ENCODE results near the gene AP3S2. TPM values are rescaled to one million over a fixed set of nuclear protein-coding genes. Genes with fewer than 3 reads are reported as not detected.

AP3S2 gene
- total and polyA plus RNA-seq, 2 of the 4 experiments (the other 2 are of a cell fraction): 12.6 to 34.1 TPM

- no peak overlapping the region for H3K14ac ChIP-seq (replicated peaks; ENCODE audit: low read depth, low read length)
- no peaks in the 10 kb centered on the region for H3K27me3 ChIP-seq (ENCODE audit: control insufficient read depth, insufficient read depth, low read length)
- intact Hi-C loops (cut with micrococcal nuclease) (no loop called here), in situ Hi-C loops (cut with MboI; ENCODE audit: low sequenced_read_pairs) (no loop called here), dilution Hi-C loops (cut with HindIII; ENCODE audit: low sequenced_read_pairs, unreplicated experiment) (no loop called here)
- BruUV-seq (replicated peaks): no TSS peak
- H4K91ac ChIP-seq (ENCODE audit: insufficient read depth, low read depth, low read length): no peak overlapping the region
- H2AFZ ChIP-seq (replicated peaks; ENCODE audit: low read length, poor library complexity): no peak overlapping the region
- no peak for ATAC-seq (ENCODE audit: low read depth)
- WGBS, 2 experiments (ENCODE audit: extremely low coverage in 2 of 2, insufficient read length in 1 of 2): 90% methylated on average over 3 of the region's 6 CpGs; no CpG with 5 or more reads in 1 of the 2 experiments
- H2AK5ac ChIP-seq (ENCODE audit: low read depth, low read length): no peak overlapping the region
- ChIA-PET POLR2A (ENCODE audit: unreplicated experiment) (no interaction called here), CTCF (no interaction called here)
- no peak overlapping the region for H2BK120ac ChIP-seq (ENCODE audit: low read depth, low read length)
- no peak for DNase-seq
- peaks cover 16% of the 10 kb centered on the region for H3K4me1 ChIP-seq (ENCODE audit: control insufficient read depth, insufficient read depth, low read length)
- no peak overlapping the region for H3K56ac ChIP-seq (ENCODE audit: extremely low read depth, insufficient read depth, low read length)
- no peak overlapping the region for H3K4me3 ChIP-seq (ENCODE audit: insufficient read depth, low read depth, low read length)
- H3K27ac ChIP-seq (ENCODE audit: insufficient read depth, low read length): no peak overlapping the region
- no peak overlapping the region for H2BK20ac ChIP-seq (ENCODE audit: low read depth, low read length)
- no peak overlapping the region for H3K9ac ChIP-seq (ENCODE audit: low read depth, low read length)
- no peak overlapping the region for H4K5ac ChIP-seq (ENCODE audit: low read depth, low read length)
- H3K23ac ChIP-seq (ENCODE audit: low read depth, low read length): no peak overlapping the region
- no peak for TF ChIP-seq CHD1 (IDR thresholded peaks at IDR 0.05; ENCODE audit: low read depth, low read length)
- no peak for TF ChIP-seq BHLHE40 (IDR thresholded peaks at IDR 0.05; ENCODE audit: low read depth, low read length)
- no peak for TF ChIP-seq RCOR1 (IDR thresholded peaks at IDR 0.05; ENCODE audit: insufficient replicate concordance, low read length)
- no peak for TF ChIP-seq RAD21 (IDR thresholded peaks at IDR 0.05; ENCODE audit: low read length)
- no peak for TF ChIP-seq NFE2L2 (IDR thresholded peaks at IDR 0.05; ENCODE audit: low read depth, low read length)
- TF ChIP-seq POLR2A (IDR thresholded peaks at IDR 0.05; ENCODE audit: low read depth, low read length): no peak
- no peak for TF ChIP-seq CEBPB (IDR thresholded peaks at IDR 0.05; ENCODE audit: low read depth, low read length)
- TF ChIP-seq MXI1 (IDR thresholded peaks at IDR 0.05; ENCODE audit: borderline replicate concordance, low read depth, low read length): no peak
- TF ChIP-seq MAZ (IDR thresholded peaks at IDR 0.05; ENCODE audit: borderline replicate concordance, low read depth, low read length): no peak
- no peak for TF ChIP-seq FOS (IDR thresholded peaks at IDR 0.05; ENCODE audit: low read depth, low read length)
- TF ChIP-seq, protein P1, sequence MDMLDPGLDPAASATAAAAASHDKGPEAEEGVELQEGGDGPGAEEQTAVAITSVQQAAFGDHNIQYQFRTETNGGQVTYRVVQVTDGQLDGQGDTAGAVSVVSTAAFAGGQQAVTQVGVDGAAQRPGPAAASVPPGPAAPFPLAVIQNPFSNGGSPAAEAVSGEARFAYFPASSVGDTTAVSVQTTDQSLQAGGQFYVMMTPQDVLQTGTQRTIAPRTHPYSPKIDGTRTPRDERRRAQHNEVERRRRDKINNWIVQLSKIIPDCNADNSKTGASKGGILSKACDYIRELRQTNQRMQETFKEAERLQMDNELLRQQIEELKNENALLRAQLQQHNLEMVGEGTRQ (IDR thresholded peaks at IDR 0.05; ENCODE audit: low read depth, low read length): no peak
- no peak for TF ChIP-seq RFX5 (IDR thresholded peaks at IDR 0.05; ENCODE audit: low read depth, low read length)
- no peak overlapping the region for H2AK9ac ChIP-seq (replicated peaks; ENCODE audit: low read depth, low read length, poor library complexity)
- no peak overlapping the region for H4K8ac ChIP-seq (ENCODE audit: low read depth in 2 of 2, low read length in 2 of 2)
- H3K9me3 ChIP-seq (ENCODE audit: control insufficient read depth, insufficient read depth, low read length): no peaks in the 10 kb centered on the region
- H3K9me1 ChIP-seq (ENCODE audit: insufficient read depth, low read length): peaks cover 23% of the 10 kb centered on the region
- no peaks in the 10 kb centered on the region; the same call in 1 of the 2 replicates for H4K20me1 ChIP-seq (ENCODE audit: insufficient read depth, low read length)
- H2BK15ac ChIP-seq (ENCODE audit: low read depth, low read length): no peak overlapping the region
- no peak overlapping the region for H2BK5ac ChIP-seq (ENCODE audit: low read depth, low read length, poor library complexity, severe bottlenecking)
- H3K4ac ChIP-seq (ENCODE audit: low read depth, low read length): no peak overlapping the region
- H3K79me1 ChIP-seq (ENCODE audit: low read depth in 1 of 2, low read length in 2 of 2): peaks cover 2 to 45% of the 10 kb centered on the region in 2 experiments; a peak in 3 of 4 replicates
- H3K18ac ChIP-seq (ENCODE audit: low read depth, low read length): no peak overlapping the region
- H3K4me2 ChIP-seq (ENCODE audit: low read depth, low read length): no peak overlapping the region
- H3K36me3 ChIP-seq (ENCODE audit: control insufficient read depth, insufficient read depth, low read length): peaks cover 33% of the 10 kb centered on the region; the same call in 1 of the 2 replicates
These were observed 86.1 kb downstream of the AP3S2 start for GRCh38 chr15:89807689-89808088.
